OCI-LY7 (cell line): ENCODE measurements around the gene RAB31. TPM values are rescaled to one million over a fixed set of nuclear protein-coding genes. Genes with fewer than 3 reads are reported as not detected.

Source experiments
- BruUV-seq: library from RNA; stranded (reverse); fragments of 400-500 nt; replicated peaks from 2 replicates; lab custom pipeline; 2021; lab: Mats Ljungman, UMichigan
- CTCF ChIA-PET: fragments of 300-600 bp; sonication (Branson Sonifier 250); formaldehyde crosslinking; loops from one replicate; lab custom pipeline; 2022; ENCODE audit warnings: antibody characterized with exemption; ENCODE audit not compliant: unreplicated experiment; lab: Charles Lee
- POLR2A ChIA-PET: fragments of 300-600 bp; sonication (Branson Sonifier 250); formaldehyde crosslinking; loops from one replicate; lab custom pipeline; 2022; ENCODE audit warnings: antibody characterized with exemption; lab: Charles Lee
- DNase-seq: peaks from one replicate; pipeline ENCODE4 v3.0.0-alpha.2; 2015; ENCODE audit warnings: low spot score
- H2AFZ ChIP-seq: fragments of 200-600 bp; sonication (generic), shearing (Covaris generic); 2 replicates; pipeline ENCODE4 v1.6.1; 2014; ENCODE audit warnings: mild to moderate bottlenecking, antibody characterized with exemption, low read length, moderate library complexity
- H3K27ac ChIP-seq: fragments of 200-600 bp; sonication (generic); 2 replicates; pipeline ENCODE4 v1.5.1; 2014; ENCODE audit warnings: mixed run types, low read depth, mild to moderate bottlenecking, moderate library complexity, low read length, inconsistent platforms; ENCODE audit not compliant: poor library complexity, severe bottlenecking
- H3K36me3 ChIP-seq: fragments of 200-600 bp; sonication (generic); 2 replicates; pipeline ENCODE4 v1.6.1; 2014; ENCODE audit warnings: mild to moderate bottlenecking, antibody characterized with exemption, low read length, moderate library complexity, mixed read lengths; ENCODE audit not compliant: insufficient read depth
- H3K4me1 ChIP-seq: fragments of 200-600 bp; sonication (generic); 2 replicates; pipeline ENCODE4 v1.5.1; 2014; ENCODE audit warnings: mild to moderate bottlenecking, low read length; ENCODE audit not compliant: insufficient read depth, poor library complexity, severe bottlenecking
- H3K4me2 ChIP-seq: fragments of 200-600 bp; sonication (generic); 2 replicates; pipeline ENCODE4 v1.6.1; 2014; ENCODE audit warnings: mild to moderate bottlenecking, low read length
- H3K4me3 ChIP-seq: fragments of 200-600 bp; sonication (generic); 2 replicates; pipeline ENCODE4 v1.5.1; 2014; ENCODE audit warnings: mild to moderate bottlenecking, low read depth, low read length; ENCODE audit not compliant: poor library complexity, severe bottlenecking
- H3K79me2 ChIP-seq: fragments of 200-600 bp; sonication (generic); 2 replicates; pipeline ENCODE4 v1.6.1; 2016; ENCODE audit warnings: low read depth, mild to moderate bottlenecking, low read length, moderate library complexity, mixed read lengths; ENCODE audit not compliant: insufficient read depth
- H3K9me2 ChIP-seq: fragments of 200-600 bp; sonication (generic); 2 replicates; pipeline ENCODE4 v1.6.1; 2016; ENCODE audit warnings: mild to moderate bottlenecking, low read length, mixed read lengths; ENCODE audit not compliant: insufficient read depth
- H3K9me3 ChIP-seq: fragments of 200-600 bp; sonication (generic); 2 replicates; pipeline ENCODE4 v1.6.1; 2014; ENCODE audit warnings: mild to moderate bottlenecking, mixed run types, low read length, mixed read lengths
- H4K20me1 ChIP-seq: fragments of 200-600 bp; sonication (generic); 2 replicates; pipeline ENCODE4 v1.6.1; 2014; ENCODE audit warnings: mild to moderate bottlenecking, antibody characterized with exemption, low read length, moderate library complexity, mixed read lengths; ENCODE audit not compliant: insufficient read depth
- CTCF ChIP-seq: fragments of 200-600 bp; sonication (generic); conservative IDR thresholded peaks from 2 replicates; pipeline ENCODE4 v1.5.1; 2014; ENCODE audit warnings: mild to moderate bottlenecking, antibody characterized with exemption, low read length, moderate library complexity, mixed read lengths
- EZH2phosphoT487 ChIP-seq: fragments of 200-600 bp; sonication (generic); IDR thresholded peaks from 2 replicates; pipeline ENCODE4 v1.6.1; 2018; ENCODE audit warnings: low read depth, borderline replicate concordance, mild to moderate bottlenecking, mixed run types, antibody characterized with exemption, low read length, moderate library complexity, mixed read lengths
- intact Hi-C: fragments of 100-400 bp; cut with micrococcal nuclease; formaldehyde crosslinking; loops from one replicate; pipeline ENCODE4 v1.10.0; 2022; ENCODE audit not compliant: unreplicated experiment
- total RNA-seq, 2 experiments: library from RNA; depleted of rRNA in 1 of 2; stranded (reverse); fragments of >200 nt in 1 of 2; shearing (Covaris generic) in 1 of 2; gene quantifications; 2 replicates each; pipeline ENCODE4 v1.2.3, GENCODE V29; 2014 to 2022

The RAB31 gene
- total RNA-seq, 2 experiments from 2014 or later: not detected

GRCh38 chr18:9739516-9739915 is 31.4 kb downstream of the RAB31 start:
- DNase-seq: no peak
- CTCF ChIA-PET: interaction anchor here (0.6 kb wide), 1 partner anchor 13 kb away, joined by 3 read pairs; no protein-coding TSS in a partner anchor
- Histone ChIP-seq H3K4me1 (no peaks in the 10 kb centered on the region), H2AFZ (no peak overlapping the region), H3K9me2 (no peaks in the 10 kb centered on the region), H3K27ac (no peak overlapping the region), H3K4me3 (no peak overlapping the region), H3K4me2 (no peak overlapping the region), H3K9me3 (no peaks in the 10 kb centered on the region), H3K79me2 (no peaks in the 10 kb centered on the region), H3K36me3 (no peaks in the 10 kb centered on the region), H4K20me1 (no peaks in the 10 kb centered on the region)
- intact Hi-C loops: no loop called here
- POLR2A ChIA-PET: no interaction called here
- BruUV-seq: no TSS peak
- no peak for TF ChIP-seq CTCF
- no peak for TF ChIP-seq EZH2phosphoT487

- H3K79me2 ChIP-seq: no peaks in the 10 kb centered on the region
- no peaks in the 10 kb centered on the region for H4K20me1 ChIP-seq
- no peaks in the 10 kb centered on the region for H3K9me2 ChIP-seq
- H3K4me2 ChIP-seq: no peak overlapping the region
- BruUV-seq: no TSS peak
- H3K36me3 ChIP-seq: no peaks in the 10 kb centered on the region
- TF ChIP-seq CTCF: no peak
- no peak for TF ChIP-seq EZH2phosphoT487
- no peak overlapping the region for H3K27ac ChIP-seq
- H2AFZ ChIP-seq: no peak overlapping the region
- no peaks in the 10 kb centered on the region for H3K4me1 ChIP-seq
- CTCF ChIA-PET: interaction anchor here (0.6 kb wide), 1 partner anchor 14 kb away, joined by 3 read pairs; no protein-coding TSS in a partner anchor
- POLR2A ChIA-PET: no interaction called here
- DNase-seq: no peak
- H3K9me3 ChIP-seq: no peaks in the 10 kb centered on the region
- intact Hi-C loops: no loop called here
- H3K4me3 ChIP-seq: no peak overlapping the region
These were observed 32.0 kb downstream of the RAB31 start for GRCh38 chr18:9740071-9740470.

- no peak overlapping the region for H2AFZ ChIP-seq
- H3K36me3 ChIP-seq: no peaks in the 10 kb centered on the region
- no peak overlapping the region for H3K4me3 ChIP-seq
- no peak for DNase-seq
- no peak overlapping the region for H3K4me2 ChIP-seq
- no peak for TF ChIP-seq EZH2phosphoT487
- no peak for TF ChIP-seq CTCF
- no peak overlapping the region for H3K27ac ChIP-seq
- intact Hi-C loops: no loop called here
- ChIA-PET CTCF (no interaction called here), POLR2A (no interaction called here)
- BruUV-seq: no TSS peak
- H3K9me3 ChIP-seq: no peaks in the 10 kb centered on the region
- H3K9me2 ChIP-seq: no peaks in the 10 kb centered on the region
- H4K20me1 ChIP-seq: no peaks in the 10 kb centered on the region
- H3K79me2 ChIP-seq: no peaks in the 10 kb centered on the region
- no peaks in the 10 kb centered on the region for H3K4me1 ChIP-seq
These were observed 33.3 kb downstream of the RAB31 start for GRCh38 chr18:9741406-9741792.
